AG09319 (cell line): Measurements from ENCODE around the gene INPP4B.
"Not testable (repeated sequence)": the region's sequence is repeated elsewhere in the genome, so short reads cannot be mapped to it uniquely, and the experiment has no call there.

Source experiments
- DNase-seq: peaks from one replicate; pipeline ENCODE4 v3.0.0-alpha.2; 2010; ENCODE audit warnings: low read depth; ENCODE audit errors: extremely low read depth
- CTCF ChIP-seq: IDR thresholded peaks from 2 replicates; pipeline ENCODE4 v1.5.1; 2011; ENCODE audit warnings: low read depth, mild to moderate bottlenecking, inconsistent platforms, low read length, moderate library complexity

INPP4B gene

DNA sequence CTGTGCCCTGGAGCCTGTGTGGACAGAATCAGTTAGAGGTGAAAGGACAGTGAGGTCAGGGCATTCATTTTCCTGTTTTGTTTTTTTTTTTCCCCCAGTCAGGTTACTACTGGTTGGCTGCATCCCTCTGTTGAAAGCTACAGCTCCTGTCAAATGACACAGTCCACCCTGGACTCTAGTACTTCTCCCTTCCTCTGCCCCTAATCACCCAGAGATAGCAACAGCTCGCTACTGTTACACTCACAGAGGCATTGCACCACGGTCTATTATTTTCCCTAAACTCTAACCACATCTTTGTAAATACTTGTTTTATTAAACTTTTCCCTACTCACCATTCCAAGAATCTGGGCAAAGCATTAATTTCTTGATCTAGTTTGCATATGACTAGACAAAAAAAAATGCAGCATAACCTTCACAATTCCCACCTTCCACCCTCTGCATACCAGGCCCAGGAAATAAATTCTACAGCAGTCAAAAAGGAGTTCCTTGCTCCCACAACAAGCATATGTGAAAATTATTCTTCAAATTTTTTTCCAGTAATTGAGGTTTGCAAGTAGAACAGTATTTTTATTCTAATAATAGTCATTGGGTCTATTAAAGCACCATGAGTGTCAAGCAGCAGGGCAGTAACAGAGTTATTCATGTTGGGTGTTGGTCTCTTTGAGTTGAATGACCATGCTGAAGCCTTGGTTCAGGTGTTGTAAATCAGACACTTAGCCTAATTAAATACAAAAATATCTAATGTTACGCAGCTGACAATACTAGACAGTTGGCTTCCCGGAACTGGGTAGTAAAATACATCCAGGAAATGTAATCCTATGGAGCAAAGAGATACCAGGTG is 329.2 kb downstream of the INPP4B start:
- DNase-seq = no peak
- no peak for TF ChIP-seq CTCF

GRCh38 chr4:142512161-142512560 is 333.9 kb downstream of the INPP4B start:
- DNase-seq = no peak
- TF ChIP-seq CTCF = no peak

- DNase-seq = no peak
- TF ChIP-seq CTCF = no peak
These were observed 336.2 kb downstream of the INPP4B start for GRCh38 chr4:142509881-142510280.

- not testable (repeated sequence) for DNase-seq
These were observed 336.7 kb downstream of the INPP4B start for GRCh38 chr4:142509381-142509780.

- no peak for TF ChIP-seq CTCF
- DNase-seq = no peak
These were observed 345.1 kb downstream of the INPP4B start for GRCh38 chr4:142500966-142501365.

DNA sequence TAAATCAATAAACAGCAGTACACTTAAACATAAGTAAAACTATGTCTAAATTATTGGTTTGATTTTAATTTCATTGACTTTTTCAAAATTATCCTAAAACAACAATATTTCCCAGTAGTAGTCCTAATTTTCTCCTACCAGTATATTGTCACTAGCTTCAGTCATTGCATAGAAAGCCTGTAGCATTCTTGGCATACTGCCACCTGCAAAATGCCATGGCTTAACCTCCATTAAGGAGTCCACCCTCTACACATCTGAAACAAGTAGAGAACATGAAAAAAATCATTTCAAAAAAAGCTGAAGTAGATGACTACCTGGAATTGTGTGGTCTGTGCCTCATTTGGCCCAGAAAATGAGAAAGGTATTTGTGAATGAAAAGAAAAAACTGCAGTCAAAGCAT is 348.5 kb downstream of the INPP4B start:
- no peak for TF ChIP-seq CTCF
- DNase-seq = no peak

GRCh38 chr4:142493255-142494110 is 352.6 kb downstream of the INPP4B start:
- DNase-seq = no peak
- no peak for TF ChIP-seq CTCF
